Loucy (cell line): ENCODE results near the gene CCM2L.

Source experiments
- H2AFZ ChIP-seq: fragments of 200-600 bp; sonication (generic); 2 replicates; pipeline ENCODE4 v1.6.0; 2016; ENCODE audit warnings: antibody characterized with exemption, mild to moderate bottlenecking, low read length, moderate library complexity
- H3F3A ChIP-seq: fragments of 200-600 bp; 2 replicates; pipeline ENCODE4 v1.6.0; 2016; ENCODE audit warnings: antibody characterized with exemption, low read depth, mild to moderate bottlenecking
- H3K27me3 ChIP-seq: fragments of 200-600 bp; sonication (generic); 2 replicates; pipeline ENCODE4 v1.6.1; 2014; ENCODE audit warnings: low read length, mild to moderate bottlenecking; ENCODE audit not compliant: insufficient read depth, poor library complexity, severe bottlenecking
- H3K36me3 ChIP-seq: fragments of 200-600 bp; sonication (generic); 2 replicates; pipeline ENCODE4 v1.6.1; 2016; ENCODE audit warnings: low read length; ENCODE audit not compliant: insufficient read depth
- H3K4me1 ChIP-seq: fragments of 200-600 bp; sonication (generic); 2 replicates; pipeline ENCODE4 v1.5.1; 2014; ENCODE audit warnings: low read length, mild to moderate bottlenecking; ENCODE audit not compliant: insufficient read depth, poor library complexity, severe bottlenecking
- H3K4me2 ChIP-seq: fragments of 200-600 bp; sonication (generic); 2 replicates; pipeline ENCODE4 v1.6.0; 2014; ENCODE audit warnings: antibody characterized with exemption, low read length, low read depth, mild to moderate bottlenecking; ENCODE audit not compliant: poor library complexity, severe bottlenecking
- H3K4me3 ChIP-seq: fragments of 200-600 bp; sonication (generic); 2 replicates; pipeline ENCODE4 v1.5.1; 2014; ENCODE audit warnings: low read length, mild to moderate bottlenecking, mixed read lengths; ENCODE audit not compliant: poor library complexity, severe bottlenecking
- H3K79me2 ChIP-seq: fragments of 200-600 bp; sonication (generic); 2 replicates; pipeline ENCODE4 v1.6.1; 2014; ENCODE audit warnings: low read length; ENCODE audit not compliant: insufficient read depth
- H3K9ac ChIP-seq: fragments of 200-600 bp; sonication (generic); 2 replicates; pipeline ENCODE4 v1.6.0; 2014; ENCODE audit warnings: mild to moderate bottlenecking, low read depth, low read length, moderate library complexity; ENCODE audit not compliant: poor library complexity, severe bottlenecking
- H3K9me2 ChIP-seq: fragments of 200-600 bp; sonication (generic); replicated peaks from 2 replicates; pipeline ENCODE4 v1.6.1; 2016; ENCODE audit warnings: low read depth, low read length, mixed read lengths
- H3K9me3 ChIP-seq: fragments of 200-600 bp; sonication (generic); 2 replicates; pipeline ENCODE4 v1.6.1; 2014; ENCODE audit warnings: mild to moderate bottlenecking, antibody characterized with exemption, low read length, low read depth; ENCODE audit not compliant: insufficient read depth
- H4K20me1 ChIP-seq: fragments of 200-600 bp; sonication (generic); 2 replicates; pipeline ENCODE4 v1.6.0; 2014; ENCODE audit warnings: antibody characterized with exemption, low read length, mild to moderate bottlenecking; ENCODE audit not compliant: insufficient read depth, poor library complexity, severe bottlenecking
- EZH2phosphoT487 ChIP-seq: fragments of 200-600 bp; IDR thresholded peaks from 2 replicates; pipeline ENCODE4 v1.6.1; 2018; ENCODE audit warnings: antibody characterized with exemption, mild to moderate bottlenecking, moderate library complexity, borderline replicate concordance
- TF ChIP-seq, protein P1 (sequence below): fragments of 200-600 bp; sonication (generic); conservative IDR thresholded peaks from 2 replicates; pipeline ENCODE4 v1.5.1; 2014; ENCODE audit warnings: mild to moderate bottlenecking, antibody characterized with exemption, low read length

Gene CCM2L

DNA sequence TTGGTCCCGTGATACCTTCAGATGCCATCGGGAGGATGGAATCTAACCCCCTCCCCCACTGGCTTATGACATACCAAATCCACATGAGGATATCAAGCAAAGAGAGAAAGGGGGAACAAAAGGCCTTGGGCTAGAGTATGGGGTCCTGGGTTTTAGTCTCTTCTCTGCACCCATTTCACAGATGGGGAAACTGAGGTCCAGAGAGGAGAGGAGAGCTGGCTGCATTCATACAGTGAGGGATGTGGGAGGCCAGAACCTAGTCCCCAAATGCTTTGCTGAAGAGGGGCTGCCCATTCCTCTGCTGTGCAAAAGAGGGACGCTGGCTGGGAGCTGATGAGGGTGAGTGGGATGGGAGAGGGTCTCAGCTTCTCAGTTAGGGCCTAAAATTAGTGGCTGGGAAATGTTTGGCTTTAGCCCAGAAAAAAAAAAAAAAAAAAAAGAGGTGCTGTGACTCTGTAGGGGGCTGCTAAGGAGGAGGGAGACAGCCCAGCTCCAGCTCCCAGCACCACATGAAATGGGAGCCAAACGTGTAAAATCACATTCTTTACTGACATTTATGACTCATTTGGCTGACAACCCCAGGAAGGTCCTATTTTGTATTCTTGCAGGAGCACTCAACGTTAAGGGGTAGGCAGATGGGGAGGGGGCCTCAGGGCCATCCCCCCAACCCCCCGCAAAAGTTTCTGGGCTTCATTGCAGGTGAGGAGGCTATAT lies 30.4 kb upstream of the CCM2L start:
- Histone ChIP-seq H3K27me3 (no peaks in the 10 kb centered on the region), H4K20me1 (no peaks in the 10 kb centered on the region), H3K9ac (no peak overlapping the region), H3K4me2 (no peak overlapping the region), H3K36me3 (no peaks in the 10 kb centered on the region), H3K9me2 (no peaks in the 10 kb centered on the region), H2AFZ (no peak overlapping the region), H3K9me3 (no peaks in the 10 kb centered on the region), H3K79me2 (no peaks in the 10 kb centered on the region), H3K4me3 (no peak overlapping the region), H3F3A (no peaks in the 10 kb centered on the region), H3K4me1 (peaks cover 4% of the 10 kb centered on the region)
- TF ChIP-seq, protein P1, sequence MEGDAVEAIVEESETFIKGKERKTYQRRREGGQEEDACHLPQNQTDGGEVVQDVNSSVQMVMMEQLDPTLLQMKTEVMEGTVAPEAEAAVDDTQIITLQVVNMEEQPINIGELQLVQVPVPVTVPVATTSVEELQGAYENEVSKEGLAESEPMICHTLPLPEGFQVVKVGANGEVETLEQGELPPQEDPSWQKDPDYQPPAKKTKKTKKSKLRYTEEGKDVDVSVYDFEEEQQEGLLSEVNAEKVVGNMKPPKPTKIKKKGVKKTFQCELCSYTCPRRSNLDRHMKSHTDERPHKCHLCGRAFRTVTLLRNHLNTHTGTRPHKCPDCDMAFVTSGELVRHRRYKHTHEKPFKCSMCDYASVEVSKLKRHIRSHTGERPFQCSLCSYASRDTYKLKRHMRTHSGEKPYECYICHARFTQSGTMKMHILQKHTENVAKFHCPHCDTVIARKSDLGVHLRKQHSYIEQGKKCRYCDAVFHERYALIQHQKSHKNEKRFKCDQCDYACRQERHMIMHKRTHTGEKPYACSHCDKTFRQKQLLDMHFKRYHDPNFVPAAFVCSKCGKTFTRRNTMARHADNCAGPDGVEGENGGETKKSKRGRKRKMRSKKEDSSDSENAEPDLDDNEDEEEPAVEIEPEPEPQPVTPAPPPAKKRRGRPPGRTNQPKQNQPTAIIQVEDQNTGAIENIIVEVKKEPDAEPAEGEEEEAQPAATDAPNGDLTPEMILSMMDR: no peak
- no peak for TF ChIP-seq EZH2phosphoT487

- H3K9ac ChIP-seq: no peak overlapping the region
- no peaks in the 10 kb centered on the region for H3F3A ChIP-seq
- H3K36me3 ChIP-seq: no peaks in the 10 kb centered on the region
- H3K9me2 ChIP-seq: no peaks in the 10 kb centered on the region
- H3K27me3 ChIP-seq: no peaks in the 10 kb centered on the region
- no peaks in the 10 kb centered on the region for H3K4me1 ChIP-seq
- no peaks in the 10 kb centered on the region for H3K9me3 ChIP-seq
- no peak overlapping the region for H3K4me3 ChIP-seq
- H2AFZ ChIP-seq: no peak overlapping the region
- no peak overlapping the region for H3K4me2 ChIP-seq
- H3K79me2 ChIP-seq: no peaks in the 10 kb centered on the region
- H4K20me1 ChIP-seq: no peaks in the 10 kb centered on the region
- TF ChIP-seq EZH2phosphoT487: no peak
- TF ChIP-seq, protein P1: no peak
Observed at GRCh38 chr20:31981784-31982183, 28.5 kb upstream of the CCM2L start.

- H3K27me3 ChIP-seq: no peaks in the 10 kb centered on the region
- no peaks in the 10 kb centered on the region for H3K9me3 ChIP-seq
- H3K4me3 ChIP-seq: no peak overlapping the region
- H3K9me2 ChIP-seq: no peaks in the 10 kb centered on the region
- no peaks in the 10 kb centered on the region for H3F3A ChIP-seq
- TF ChIP-seq EZH2phosphoT487: no peak
- TF ChIP-seq, protein P1: no peak
- no peaks in the 10 kb centered on the region for H3K79me2 ChIP-seq
- no peak overlapping the region for H3K9ac ChIP-seq
- no peaks in the 10 kb centered on the region for H3K36me3 ChIP-seq
- no peak overlapping the region for H2AFZ ChIP-seq
- no peaks in the 10 kb centered on the region for H4K20me1 ChIP-seq
- H3K4me1 ChIP-seq: no peaks in the 10 kb centered on the region
- H3K4me2 ChIP-seq: no peak overlapping the region
Observed at GRCh38 chr20:31984981-31985471, 25.2 kb upstream of the CCM2L start.
